Measurements from ENCODE around the gene NCL. TPM values are rescaled to one million over a fixed set of nuclear protein-coding genes. Genes with fewer than 3 reads are reported as not detected.
"Not testable (repeated sequence)": the region's sequence is repeated elsewhere in the genome, so short reads cannot be mapped to it uniquely, and the experiment has no call there.

NCL gene
- total RNA-seq, 4 donors from 2014 or later: 83.8 to 227 (median 133) TPM

- 94 to 100% methylated on average over 1 to 4 of the region's 4 CpGs for WGBS, 2 donors (ENCODE audit: low coverage in 1 of 2)
- H3K36me3 ChIP-seq: no peaks in the 10 kb centered on the region
- H3K4me1 ChIP-seq: no peaks in the 10 kb centered on the region
- no peak for DNase-seq
- TF ChIP-seq CTCF (IDR thresholded peaks at IDR 0.05): no peak
- no peak for TF ChIP-seq POLR2AphosphoS5 (IDR thresholded peaks at IDR 0.05)
- TF ChIP-seq EP300 (IDR thresholded peaks at IDR 0.05; ENCODE audit: low read depth): no peak
- TF ChIP-seq POLR2A (IDR thresholded peaks at IDR 0.05): no peak
- H3K27ac ChIP-seq: no peak overlapping the region
- no peak overlapping the region for H3K4me3 ChIP-seq
- intact Hi-C loops (cut with DNase I; ENCODE audit: low total_unique reads) (no loop called here), in situ Hi-C loops (cut with MboI; ENCODE audit: low pct_ligation_motif_present in 1 of 4, low pct_unique_long_range_greater_than_20kb in 1 of 4, low sequenced_read_pairs in 3 of 4) (loop anchor here in 3 of 4 donors (25.0 kb wide), 4 partner anchors 219 to 619 kb away; no protein-coding TSS in a partner anchor)
- peaks cover 0 to 5% of the 10 kb centered on the region in 2 donors for H3K9me3 ChIP-seq
- no peaks in the 10 kb centered on the region for H3K27me3 ChIP-seq
Measured at GRCh38 chr2:231431606-231432005, 32.7 kb downstream of the NCL start.

- H3K27me3 ChIP-seq; H3K4me3 ChIP-seq; H3K9me3 ChIP-seq; H3K36me3 ChIP-seq; H3K27ac ChIP-seq; DNase-seq; H3K4me1 ChIP-seq; intact Hi-C loops (cut with DNase I; ENCODE audit: low total_unique reads): not testable (repeated sequence)
- in situ Hi-C loops (cut with MboI; ENCODE audit: low pct_ligation_motif_present in 1 of 4, low pct_unique_long_range_greater_than_20kb in 1 of 4, low sequenced_read_pairs in 3 of 4): loop anchor here in 3 of 4 donors (25.0 kb wide), 4 partner anchors 218 to 618 kb away; no protein-coding TSS in a partner anchor
- 83 to 87% methylated on average over 2 to 4 of the region's 4 CpGs for WGBS, 2 donors (ENCODE audit: low coverage in 1 of 2)
Measured at GRCh38 chr2:231430437-231430836, 33.8 kb downstream of the NCL start.

- Histone ChIP-seq H3K9me3 (peaks cover 0 to 5% of the 10 kb centered on the region in 2 donors), H3K36me3 (no peaks in the 10 kb centered on the region), H3K27ac (no peak overlapping the region), H3K4me1 (no peaks in the 10 kb centered on the region), H3K27me3 (no peaks in the 10 kb centered on the region), H3K4me3 (no peak overlapping the region)
- no peak for DNase-seq
- intact Hi-C loops (cut with DNase I; ENCODE audit: low total_unique reads): no loop called here
- 81 to 83% methylated on average over 3 of the region's 3 CpGs for WGBS, 2 donors (ENCODE audit: low coverage in 1 of 2)
- TF ChIP-seq EP300 (IDR thresholded peaks at IDR 0.05; ENCODE audit: low read depth) (no peak), CTCF (IDR thresholded peaks at IDR 0.05) (no peak), POLR2A (IDR thresholded peaks at IDR 0.05) (no peak), POLR2AphosphoS5 (IDR thresholded peaks at IDR 0.05) (no peak)
- in situ Hi-C loops (cut with MboI; ENCODE audit: low pct_ligation_motif_present in 1 of 4, low pct_unique_long_range_greater_than_20kb in 1 of 4, low sequenced_read_pairs in 3 of 4): loop anchor here in 3 of 4 donors (25.0 kb wide), 4 partner anchors 218 to 618 kb away; no protein-coding TSS in a partner anchor
Measured at GRCh38 chr2:231429901-231430300, 34.4 kb downstream of the NCL start.

GRCh38 chr2:231429152-231429551 is 35.1 kb downstream of the NCL start:
- WGBS, 2 donors (ENCODE audit: low coverage in 1 of 2): 78 to 91% methylated on average over 4 to 6 of the region's 6 CpGs
- Histone ChIP-seq H3K9me3 (peaks cover 0 to 5% of the 10 kb centered on the region in 2 donors), H3K27me3 (no peaks in the 10 kb centered on the region), H3K4me1 (no peaks in the 10 kb centered on the region), H3K36me3 (no peaks in the 10 kb centered on the region), H3K4me3 (no peak overlapping the region), H3K27ac (no peak overlapping the region)
- no peak for TF ChIP-seq POLR2A (IDR thresholded peaks at IDR 0.05)
- no peak for TF ChIP-seq EP300 (IDR thresholded peaks at IDR 0.05; ENCODE audit: low read depth)
- no peak for TF ChIP-seq POLR2AphosphoS5 (IDR thresholded peaks at IDR 0.05)
- no peak for TF ChIP-seq CTCF (IDR thresholded peaks at IDR 0.05)
- no peak for DNase-seq
- intact Hi-C loops (cut with DNase I; ENCODE audit: low total_unique reads) (no loop called here), in situ Hi-C loops (cut with MboI; ENCODE audit: low pct_ligation_motif_present in 1 of 4, low pct_unique_long_range_greater_than_20kb in 1 of 4, low sequenced_read_pairs in 3 of 4) (loop anchor here in 3 of 4 donors (25.0 kb wide), 4 partner anchors 217 to 617 kb away; no protein-coding TSS in a partner anchor)

GRCh38 chr2:231427116-231427515 is 37.2 kb downstream of the NCL start:
- H3K4me1 ChIP-seq: no peaks in the 10 kb centered on the region
- WGBS, 2 donors (ENCODE audit: low coverage in 1 of 2): 71 to 75% methylated on average over 2 to 3 of the region's 3 CpGs
- in situ Hi-C loops (cut with MboI; ENCODE audit: low pct_ligation_motif_present in 1 of 4, low pct_unique_long_range_greater_than_20kb in 1 of 4, low sequenced_read_pairs in 3 of 4) (loop anchor here in 3 of 4 donors (25.0 kb wide), 4 partner anchors 215 to 615 kb away; no protein-coding TSS in a partner anchor), intact Hi-C loops (cut with DNase I; ENCODE audit: low total_unique reads) (no loop called here)
- TF ChIP-seq EP300 (IDR thresholded peaks at IDR 0.05; ENCODE audit: low read depth) (no peak), POLR2A (IDR thresholded peaks at IDR 0.05) (no peak), POLR2AphosphoS5 (IDR thresholded peaks at IDR 0.05) (no peak), CTCF (IDR thresholded peaks at IDR 0.05) (no peak)
- no peak for DNase-seq
- H3K27me3 ChIP-seq: no peaks in the 10 kb centered on the region
- H3K27ac ChIP-seq: no peak overlapping the region
- no peaks in the 10 kb centered on the region for H3K36me3 ChIP-seq
- H3K9me3 ChIP-seq: peaks cover 0 to 5% of the 10 kb centered on the region in 2 donors
- H3K4me3 ChIP-seq: no peak overlapping the region
